H1 (cell line): ENCODE measurements around the gene CDR2. TPM values are rescaled to one million over a fixed set of nuclear protein-coding genes. Genes with fewer than 3 reads are reported as not detected.
A peak's percentile ranks its signal among the peaks of the same experiment; 100 is the strongest.

Source experiments
- CTCF ChIA-PET: fragments of 300-600 bp; sonication (Branson Sonifier 250); formaldehyde crosslinking; loops from one replicate; lab custom pipeline; 2021; ENCODE audit not compliant: partially characterized antibody; lab: Charles Lee
- POLR2A ChIA-PET: fragments of 300-600 bp; sonication (Branson Sonifier 250); formaldehyde crosslinking; loops from one replicate; lab custom pipeline; 2021; ENCODE audit warnings: inconsistent platforms; ENCODE audit not compliant: partially characterized antibody; lab: Charles Lee
- DNase-seq, 2 experiments: peaks; one replicate each; pipeline versions ENCODE4 v3.0.0 to v3.0.0-alpha.2; 2010 to 2022; ENCODE audit warnings: low spot score in 2 of 2, low read depth in 1 of 2, mixed read lengths in 1 of 2
- FAIRE-seq: peaks from 2 replicates; lab custom pipeline; 2011; peaks lifted over from hg19 to GRCh38; lab: Jason Lieb, UNC
- H2AFZ ChIP-seq: 2 replicates; pipeline ENCODE4 v1.8.1; 2012; ENCODE audit warnings: low read length, inconsistent platforms
- H2AK5ac ChIP-seq: 2 replicates; pipeline ENCODE4 v1.6.1; 2013; ENCODE audit warnings: low read depth, low read length
- H2BK120ac ChIP-seq: replicated peaks from 2 replicates; pipeline ENCODE3; 2013; ENCODE audit warnings: low read depth, low read length, inconsistent platforms
- H2BK12ac ChIP-seq: 2 replicates; pipeline ENCODE4 v1.6.1; 2013; ENCODE audit warnings: low read depth, low read length
- H2BK15ac ChIP-seq: 2 replicates; pipeline ENCODE4 v1.6.1; 2013; ENCODE audit warnings: low read length
- H2BK20ac ChIP-seq: 2 replicates; pipeline ENCODE4 v1.6.1; 2013; ENCODE audit warnings: low read length
- H2BK5ac ChIP-seq: 2 replicates; pipeline ENCODE4 v1.6.1; 2013; ENCODE audit warnings: low read depth, low read length
- H3K14ac ChIP-seq: 2 replicates; pipeline ENCODE4 v1.6.1; 2013; ENCODE audit warnings: inconsistent platforms; ENCODE audit not compliant: insufficient read length
- H3K18ac ChIP-seq: 2 replicates; pipeline ENCODE4 v1.6.1; 2013; ENCODE audit warnings: low read length; ENCODE audit errors: extremely low read depth
- H3K23ac ChIP-seq: 2 replicates; pipeline ENCODE4 v1.6.1; 2013; ENCODE audit warnings: inconsistent platforms; ENCODE audit not compliant: insufficient read length
- H3K23me2 ChIP-seq: 2 replicates; pipeline ENCODE4 v1.6.1; 2013; ENCODE audit warnings: low read depth, low read length
- H3K27ac ChIP-seq: 2 replicates; pipeline ENCODE4 v1.6.1; 2011; ENCODE audit warnings: low read depth, low read length, inconsistent platforms
- H3K27me3 ChIP-seq, 4 experiments: replicated peaks in 1 of 4; 1 replicate in 1 of 4; 2 replicates in 3 of 4; pipeline versions ENCODE4 v1.6.1 to v1.8.1; 2011 to 2013; ENCODE audit warnings: low read length in 3 of 4, mild to moderate bottlenecking in 3 of 4, inconsistent platforms in 2 of 4, mixed read lengths in 2 of 4, moderate library complexity in 1 of 4; ENCODE audit not compliant: control insufficient read depth in 3 of 4, insufficient read depth in 3 of 4; ENCODE audit errors: extremely low read depth in 1 of 4
- H3K36me3 ChIP-seq, 4 experiments: 2 replicates each; pipeline versions ENCODE4 v1.6.1 to v1.8.1; 2011 to 2013; ENCODE audit warnings: mild to moderate bottlenecking in 4 of 4, low read length in 3 of 4, moderate library complexity in 2 of 4, control low read depth in 1 of 4, inconsistent platforms in 1 of 4; ENCODE audit not compliant: insufficient read depth in 4 of 4, control insufficient read depth in 2 of 4
- H3K4ac ChIP-seq: replicated peaks from 2 replicates; pipeline ENCODE3; 2013; ENCODE audit warnings: low read length, low read depth, mixed read lengths, inconsistent platforms; ENCODE audit not compliant: insufficient read length
- H3K4me1 ChIP-seq, 4 experiments: replicated peaks in 1 of 4; 1 replicate in 1 of 4; 2 replicates in 3 of 4; pipeline versions ENCODE4 v1.6.1 to v1.8.1; 2011 to 2013; ENCODE audit warnings: low read length in 3 of 4, inconsistent platforms in 2 of 4, mixed read lengths in 1 of 4; ENCODE audit not compliant: insufficient read depth in 4 of 4, control insufficient read depth in 3 of 4
- H3K4me2 ChIP-seq, 2 experiments: 2 replicates each; pipeline versions ENCODE4 v1.6.1 to v1.8.1; 2011 to 2013; ENCODE audit warnings: low read depth in 2 of 2, low read length in 2 of 2, control low read depth in 1 of 2, inconsistent platforms in 1 of 2, mild to moderate bottlenecking in 1 of 2; ENCODE audit not compliant: insufficient read depth in 1 of 2
- H3K4me3 ChIP-seq, 4 experiments: fragments of 200-600, 300-600 bp in 1 of 4; sonication (generic), shearing (Covaris generic), sonication (Bioruptor Twin) in 1 of 4; 2 replicates each; pipeline versions ENCODE4 v1.5.1 to v1.8.1; 2011 to 2016; ENCODE audit warnings: low read length in 4 of 4, low read depth in 3 of 4, control low read depth in 2 of 4, inconsistent platforms in 2 of 4, mild to moderate bottlenecking in 2 of 4, mixed read lengths in 1 of 4, moderate library complexity in 1 of 4; ENCODE audit not compliant: insufficient read depth in 2 of 4; ENCODE audit errors: extremely low read depth in 1 of 4
- H3K56ac ChIP-seq: replicated peaks from 2 replicates; pipeline ENCODE3; 2013; ENCODE audit warnings: low read depth, mild to moderate bottlenecking, mixed read lengths, low read length, inconsistent platforms; ENCODE audit not compliant: insufficient read length
- H3K79me1 ChIP-seq: 2 replicates; pipeline ENCODE4 v1.6.1; 2013; ENCODE audit warnings: low read depth, low read length, control low read depth
- H3K79me2 ChIP-seq, 2 experiments: 2 replicates each; pipeline versions ENCODE4 v1.6.1 to v1.8.1; 2012 to 2013; ENCODE audit warnings: low read length in 2 of 2, mild to moderate bottlenecking in 2 of 2, inconsistent platforms in 1 of 2; ENCODE audit not compliant: insufficient read depth in 2 of 2, control insufficient read depth in 1 of 2
- H3K9ac ChIP-seq, 4 experiments: replicated peaks in 1 of 4; 1 replicate in 1 of 4; 2 replicates in 3 of 4; pipeline versions ENCODE4 v1.6.1 to v1.8.1; 2011 to 2013; ENCODE audit warnings: low read depth in 3 of 4, low read length in 3 of 4, control low read depth in 2 of 4, mild to moderate bottlenecking in 2 of 4, moderate library complexity in 2 of 4, inconsistent platforms in 1 of 4; ENCODE audit errors: extremely low read depth in 1 of 4
- H3K9me3 ChIP-seq, 2 experiments: 2 replicates each; pipeline versions ENCODE4 v1.6.1 to v1.8.1; 2012 to 2013; ENCODE audit warnings: mild to moderate bottlenecking in 2 of 2, moderate library complexity in 2 of 2, control low read depth in 1 of 2, inconsistent platforms in 1 of 2, low read depth in 1 of 2, low read length in 1 of 2, mixed read lengths in 1 of 2; ENCODE audit not compliant: insufficient read depth in 2 of 2
- H4K20me1 ChIP-seq, 2 experiments: replicated peaks in 1 of 2; 2 replicates each; pipeline versions ENCODE3 to v1.8.1; 2011 to 2013; ENCODE audit warnings: inconsistent platforms in 2 of 2, low read length in 2 of 2, mild to moderate bottlenecking in 1 of 2; ENCODE audit not compliant: insufficient read depth in 2 of 2, control insufficient read depth in 1 of 2
- H4K5ac ChIP-seq: 2 replicates; pipeline ENCODE4 v1.6.1; 2013; ENCODE audit warnings: low read length, low read depth, mixed read lengths, inconsistent platforms; ENCODE audit not compliant: insufficient read length
- H4K8ac ChIP-seq: 2 replicates; pipeline ENCODE4 v1.8.0; 2013; ENCODE audit warnings: mild to moderate bottlenecking, moderate library complexity, low read length, inconsistent platforms; ENCODE audit not compliant: insufficient read depth; ENCODE audit errors: extremely low read depth
- H4K91ac ChIP-seq: replicated peaks from 2 replicates; pipeline ENCODE3; 2013; ENCODE audit warnings: low read length, mixed read lengths, inconsistent platforms; ENCODE audit not compliant: insufficient read length
- KDM5A ChIP-seq: fragments of 200-600 bp; IDR thresholded peaks from 2 replicates; pipeline ENCODE4 v1.7.1; 2012; ENCODE audit warnings: mild to moderate bottlenecking, low read length, inconsistent platforms, mixed read lengths
- POLR2AphosphoS5 ChIP-seq: IDR thresholded peaks from 2 replicates; pipeline ENCODE4 v1.6.1; 2011; ENCODE audit warnings: low read depth, low read length
- WGBS, 2 experiments: shearing (Covaris generic) in 1 of 2; methylation state at CpG; one replicate each; pipeline versions ENCODE4 v1.1.6 to v1.1.7; 2013 to 2015; ENCODE audit warnings: low lambda C conversion rate in 2 of 2, mixed read lengths in 2 of 2, inconsistent platforms in 1 of 2, low coverage in 1 of 2, missing lambda C conversion rate in 1 of 2; ENCODE audit not compliant: insufficient replicate concordance in 2 of 2, insufficient coverage in 1 of 2, insufficient read length in 1 of 2; ENCODE audit errors: extremely low coverage in 1 of 2, missing lambda C conversion rate in 1 of 2; 5-methylcytosine and 5-hydroxymethylcytosine counted together
- polyA plus RNA-seq, 7 experiments: library from polyadenylated mRNA; depleted of rRNA in 3 of 7; stranded (reverse) in 5 of 7; unstranded in 2 of 7; fragments of >200 nt in 5 of 7; fragments of 200-250 nt in 2 of 7; gene quantifications; 1 replicate in 5 of 7; 2 replicates in 1 of 7; 4 replicates in 1 of 7; pipeline versions ENCODE4 v1.2.1 to v1.2.3, GENCODE V29; 2011 to 2013; ENCODE audit warnings: missing spikeins in 2 of 7, mixed read lengths in 2 of 7
- total RNA-seq: library from RNA; stranded (reverse); fragmentation: NEBNext Ultra II Directional; extraction: Animal tissue kit (Norgen Biotek cat#: 25700); gene quantifications from 2 replicates; pipeline ENCODE4 v1.2.1, GENCODE V29; 2021

The CDR2 gene
- total and polyA plus RNA-seq, 2 of the 8 experiments (the other 6 are each of a cell fraction or from before 2014, with no cell fraction given) = 16.3 to 34.9 TPM

- Histone ChIP-seq H4K5ac (no peak overlapping the region), H3K23ac (no peak overlapping the region), H2BK20ac (no peak overlapping the region; the same call in 1 of the 2 replicates), H3K79me2 (no peaks in the 10 kb centered on the region), H3K4me2 (no peak overlapping the region), H4K20me1 (peaks cover 0 to 5% of the 10 kb centered on the region in 2 experiments), H3K79me1 (no peaks in the 10 kb centered on the region), H4K91ac (peak overlapping the region; percentile 80), H3K4ac (no peak overlapping the region), H3K9ac (peak overlapping the region in 1 of 4 experiments; percentile 48; a peak in 1 of 7 replicates), H3K36me3 (peaks cover 0 to 14% (median 4%) of the 10 kb centered on the region in 4 experiments; a peak in 2 of 8 replicates), H3K4me1 (no peaks in the 10 kb centered on the region), H3K18ac (peak overlapping the region; percentile 75; the same call in 1 of the 2 replicates), H2BK5ac (peak overlapping the region; percentile 55), H3K27me3 (no peaks in the 10 kb centered on the region), H2AFZ (no peak overlapping the region), H4K8ac (no peak overlapping the region), H2AK5ac (peak overlapping the region; percentile 91; the same call in 1 of the 2 replicates), H3K27ac (no peak overlapping the region), H3K9me3 (no peaks in the 10 kb centered on the region; a peak in 1 of 4 replicates), H3K14ac (no peak overlapping the region), H3K56ac (no peak overlapping the region), H3K23me2 (peaks cover 3% of the 10 kb centered on the region; the same call in 1 of the 2 replicates), H2BK12ac (peak overlapping the region; percentile 68; the same call in 1 of the 2 replicates), H2BK120ac (no peak overlapping the region), H3K4me3 (no peak overlapping the region), H2BK15ac (no peak overlapping the region)
- TF ChIP-seq POLR2AphosphoS5 = peak; percentile 13; the same call in 1 of the 2 replicates
- TF ChIP-seq KDM5A = no peak
- 90% methylated on average over 12 of the region's 12 CpGs; no CpG with 5 or more reads in 1 of the 2 experiments for WGBS, 2 experiments
- FAIRE-seq (no peak), DNase-seq (peak in 1 of 2 experiments; percentile 28)
- POLR2A ChIA-PET = interaction anchor here (1.0 to 1.4 kb wide), 2 partner anchors 13 to 18 kb away, joined by 3 to 4 read pairs; no protein-coding TSS in a partner anchor
- CTCF ChIA-PET = no interaction called here
Observed at GRCh38 chr16:22423716-22424115, 49.3 kb upstream of the CDR2 start.
